D341Med (cell line): Measurements from ENCODE around the gene OPN1SW.

Experiments
- DNase-seq: peaks from one replicate; pipeline ENCODE4 v3.0.0; 2012; ENCODE audit warnings: low spot score

The OPN1SW gene, protein sequence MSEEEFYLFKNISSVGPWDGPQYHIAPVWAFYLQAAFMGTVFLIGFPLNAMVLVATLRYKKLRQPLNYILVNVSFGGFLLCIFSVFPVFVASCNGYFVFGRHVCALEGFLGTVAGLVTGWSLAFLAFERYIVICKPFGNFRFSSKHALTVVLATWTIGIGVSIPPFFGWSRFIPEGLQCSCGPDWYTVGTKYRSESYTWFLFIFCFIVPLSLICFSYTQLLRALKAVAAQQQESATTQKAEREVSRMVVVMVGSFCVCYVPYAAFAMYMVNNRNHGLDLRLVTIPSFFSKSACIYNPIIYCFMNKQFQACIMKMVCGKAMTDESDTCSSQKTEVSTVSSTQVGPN

DNA sequence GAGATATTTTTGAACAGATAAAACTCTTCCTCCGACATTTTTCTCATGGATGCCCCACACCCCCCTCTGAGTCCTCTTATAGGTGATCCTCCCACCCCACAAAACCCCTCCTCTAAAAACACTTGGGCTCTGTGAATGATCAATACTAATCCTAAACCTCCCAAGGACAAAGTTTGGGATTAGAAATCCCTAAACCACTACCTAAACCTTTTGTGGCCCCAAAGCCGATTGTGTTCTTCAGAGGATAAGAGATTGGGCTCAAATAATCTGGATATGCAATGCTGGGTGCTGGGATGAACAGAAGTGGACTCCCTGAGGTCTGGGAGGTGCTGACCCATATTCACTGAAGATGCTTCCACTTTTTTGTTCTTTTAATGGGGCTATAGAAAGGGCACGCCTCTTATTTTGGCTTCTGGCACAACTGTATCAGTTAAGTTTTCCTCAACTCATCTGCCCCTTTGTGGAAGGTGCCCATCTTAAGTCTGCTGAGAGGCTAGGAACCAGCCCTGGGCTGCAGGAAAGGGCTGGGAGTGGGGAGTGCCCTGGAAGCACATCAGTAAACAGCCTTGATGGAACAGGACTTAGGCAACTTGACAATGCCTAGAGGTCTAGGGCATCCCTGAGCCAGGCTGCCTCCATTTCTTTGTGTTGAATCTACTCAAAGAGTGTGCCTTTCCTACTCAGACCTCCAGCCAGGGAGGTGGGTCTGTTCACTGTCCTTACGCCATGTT is at the start of gene OPN1SW:
Gene OPN1SW (minus strand): TSS at position 51 of the 731 bp plus-strand sequence. CDS start 13 bp downstream, at position 38.
- no peak for DNase-seq

DNA sequence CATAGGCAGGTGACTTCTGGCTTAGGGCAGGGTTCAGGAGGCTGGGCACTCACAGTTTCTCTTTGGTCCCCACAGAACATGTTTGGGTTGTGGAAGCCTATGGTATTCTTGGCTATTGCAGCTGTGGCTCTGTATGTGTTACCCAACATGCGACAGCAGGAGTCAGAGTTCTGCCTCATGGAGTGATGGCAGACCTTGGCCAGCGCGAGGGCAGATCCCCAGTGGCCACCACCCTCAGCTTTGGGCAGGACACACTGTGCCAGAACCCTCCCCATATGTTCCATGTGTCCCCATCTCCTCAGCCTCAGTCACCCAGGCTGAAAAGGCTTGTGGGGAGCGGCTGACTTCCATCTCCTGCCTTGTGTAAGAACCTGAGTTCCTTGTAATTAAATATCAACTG is 46.1 kb upstream of the OPN1SW start:
- DNase-seq, result no peak

DNA sequence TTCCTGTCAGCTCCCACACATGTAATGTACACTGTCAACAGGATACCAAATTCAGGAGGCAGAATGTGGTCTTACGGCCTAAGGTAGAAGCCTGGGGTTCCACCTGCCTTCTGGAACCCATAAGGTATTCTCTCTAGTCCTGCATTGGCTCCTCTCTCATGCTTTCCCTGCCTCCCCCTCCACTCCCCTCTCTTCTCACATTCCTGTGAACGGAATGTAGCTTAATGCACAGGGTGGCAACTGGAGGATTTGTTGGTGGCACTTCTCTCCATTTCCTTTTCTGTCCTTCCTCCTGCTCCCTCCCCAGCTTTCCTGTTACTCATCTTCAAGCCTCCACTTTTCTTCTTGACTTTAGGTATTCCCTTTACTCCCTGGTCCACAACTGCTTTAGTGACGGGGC is 43.1 kb upstream of the OPN1SW start:
- no peak for DNase-seq

DNA sequence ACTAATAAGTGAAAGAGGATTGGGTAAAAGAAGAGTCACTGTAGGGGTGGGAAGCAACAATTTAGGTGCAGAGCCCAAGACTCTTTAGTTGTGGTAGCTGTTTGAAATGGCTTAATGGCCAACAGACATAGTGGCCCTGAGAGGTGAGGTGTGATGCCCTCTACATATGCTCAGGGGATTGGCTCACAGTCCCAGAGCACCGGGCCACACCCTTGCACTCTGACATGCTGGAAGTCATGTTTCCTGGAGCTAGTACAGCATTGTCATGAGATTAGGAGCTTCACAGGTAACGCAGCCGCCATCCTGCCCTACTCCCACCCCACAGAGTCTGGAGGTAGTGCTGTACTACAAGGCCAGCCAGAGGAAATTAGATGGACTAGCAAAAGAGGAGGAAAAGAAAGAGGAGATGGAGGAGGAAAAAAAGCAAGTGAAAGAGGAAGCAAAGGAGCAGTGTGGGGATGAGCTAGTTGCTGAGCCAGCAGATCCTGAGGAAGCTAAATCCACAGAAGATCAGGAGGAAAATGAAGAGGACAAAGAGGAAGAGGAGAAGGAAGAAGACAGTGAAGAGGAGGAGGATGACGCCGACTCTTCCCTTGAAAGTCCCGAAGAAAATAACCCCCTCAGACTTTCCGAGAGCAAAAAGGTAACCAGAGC is 39.8 kb upstream of the OPN1SW start:
- DNase-seq, result no peak

DNA sequence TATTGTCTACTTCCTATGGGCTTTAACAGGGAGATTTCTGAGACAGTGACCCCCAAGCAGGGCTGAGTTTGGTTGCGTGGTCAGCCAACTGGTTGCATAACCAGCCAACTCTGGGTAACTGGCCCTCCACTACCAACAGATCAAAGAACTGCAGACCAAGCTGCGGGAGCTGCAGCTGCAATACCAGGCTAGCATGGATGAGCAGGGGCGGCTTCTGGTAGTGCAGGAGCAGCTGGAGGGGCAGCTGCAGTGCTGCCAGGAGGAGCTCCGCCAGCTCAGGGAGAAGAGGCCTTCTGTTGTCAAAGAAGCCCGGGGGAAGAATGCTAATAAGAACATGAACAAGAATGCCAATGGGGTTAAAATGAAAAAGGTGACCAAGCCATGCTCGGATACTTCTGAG is 38.9 kb upstream of the OPN1SW start:
- no peak for DNase-seq

DNA sequence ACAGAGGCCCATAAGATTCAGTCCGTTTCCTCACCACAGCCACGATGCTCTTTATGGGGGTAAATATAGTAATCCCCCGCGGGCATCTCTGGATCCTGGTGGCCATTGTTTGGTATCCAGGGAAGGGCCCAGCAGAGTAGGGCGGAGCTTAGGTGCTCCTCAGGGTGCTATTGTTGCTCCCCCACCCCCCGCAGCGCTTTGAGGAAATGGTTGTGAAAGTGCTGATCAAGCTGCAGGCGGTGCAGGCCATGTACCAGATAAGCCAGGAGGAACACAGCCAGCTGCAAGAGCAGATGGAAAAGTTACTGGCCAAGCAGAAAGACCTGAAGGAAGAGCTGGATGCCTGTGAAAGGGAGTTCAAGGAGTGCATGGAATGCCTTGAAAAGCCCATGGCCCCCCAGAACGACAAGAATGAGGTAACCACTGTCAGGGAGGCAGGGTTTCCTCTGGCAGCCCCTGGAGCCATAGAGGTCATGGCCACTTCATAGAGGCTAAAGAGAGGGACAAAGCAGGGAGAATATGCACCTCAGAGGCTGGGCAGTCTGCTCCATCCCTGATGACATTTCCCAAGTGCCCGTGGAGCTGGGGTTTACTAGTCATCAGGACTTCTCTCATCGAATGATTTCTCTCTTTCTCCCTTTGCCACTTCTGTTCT is 37.0 kb upstream of the OPN1SW start:
- no peak for DNase-seq

DNA sequence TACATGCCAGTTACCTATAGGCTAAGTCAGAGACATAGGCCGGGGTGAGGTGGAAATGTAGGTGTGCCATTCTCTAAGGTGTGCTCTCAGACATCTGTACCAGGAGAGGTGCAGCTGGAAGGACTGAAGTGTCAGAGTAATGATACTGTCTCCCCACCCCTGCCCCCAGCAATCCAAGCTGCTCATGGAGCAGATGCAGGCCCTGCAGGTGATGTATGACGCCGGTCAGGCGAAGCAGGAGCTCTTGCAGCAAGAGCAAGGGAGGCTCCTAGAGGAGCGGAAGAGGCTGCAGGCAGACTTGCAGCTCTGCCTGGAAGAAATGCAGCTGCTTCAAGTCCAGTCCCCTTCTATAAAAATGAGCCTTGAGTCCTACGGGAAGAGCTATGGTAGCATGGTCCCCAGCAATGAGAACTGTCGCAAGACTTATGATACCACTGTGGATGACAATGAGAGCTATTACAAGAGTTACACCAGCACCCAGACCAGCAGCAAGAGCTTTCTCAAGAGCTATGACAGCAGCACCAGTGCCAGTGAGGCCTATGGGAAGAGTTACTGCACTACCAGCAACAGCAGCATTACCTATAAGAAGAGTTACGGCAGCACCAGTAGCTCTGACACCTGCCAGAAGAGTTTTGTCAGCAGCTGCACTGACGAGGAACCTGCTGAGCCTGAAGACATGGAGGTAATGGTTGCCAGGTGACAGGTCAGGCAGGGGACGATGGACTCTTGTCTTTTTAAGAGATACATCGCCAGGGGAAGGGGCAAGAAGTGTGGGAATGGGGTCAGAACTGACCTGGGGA is 36.2 kb upstream of the OPN1SW start:
- no peak for DNase-seq

DNA sequence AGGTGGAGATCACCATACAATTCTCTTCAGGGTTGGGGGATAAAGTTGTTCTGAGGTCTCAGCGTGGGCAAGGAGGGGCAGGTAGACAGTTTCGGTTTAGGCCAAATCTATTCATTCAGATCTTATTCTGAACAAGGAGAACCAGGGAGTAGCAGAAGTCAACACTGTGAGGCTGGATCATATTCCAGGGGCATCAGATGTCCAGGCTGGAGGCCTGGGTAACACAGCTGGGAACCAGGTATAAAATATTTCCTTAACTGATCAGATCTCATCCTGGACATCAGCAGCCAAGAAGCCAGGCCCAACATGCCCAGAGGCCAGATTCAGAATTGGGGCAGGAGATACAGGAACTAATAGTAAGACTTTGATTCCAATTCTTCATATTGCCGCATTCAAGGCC is 35.4 kb upstream of the OPN1SW start:
- no peak for DNase-seq

DNA sequence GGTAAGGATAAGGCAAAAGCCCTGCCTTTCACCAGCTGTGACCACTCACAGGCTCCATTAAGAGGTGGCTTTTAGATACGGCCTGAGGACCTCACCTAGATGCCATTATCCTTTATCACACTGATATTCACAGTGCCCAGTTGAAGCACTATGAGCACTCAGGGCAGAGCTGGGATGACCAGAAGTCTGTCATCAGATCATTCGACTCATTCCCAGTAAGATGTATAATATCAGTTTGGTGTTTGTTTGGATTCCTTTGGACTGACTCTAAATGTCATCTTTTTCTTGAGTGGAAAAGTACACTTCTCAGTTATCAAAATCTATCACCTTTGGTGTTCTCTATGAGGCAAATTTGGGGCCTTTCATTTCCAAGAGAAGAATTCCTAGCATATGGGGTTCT is 34.9 kb upstream of the OPN1SW start:
- no peak for DNase-seq

DNA sequence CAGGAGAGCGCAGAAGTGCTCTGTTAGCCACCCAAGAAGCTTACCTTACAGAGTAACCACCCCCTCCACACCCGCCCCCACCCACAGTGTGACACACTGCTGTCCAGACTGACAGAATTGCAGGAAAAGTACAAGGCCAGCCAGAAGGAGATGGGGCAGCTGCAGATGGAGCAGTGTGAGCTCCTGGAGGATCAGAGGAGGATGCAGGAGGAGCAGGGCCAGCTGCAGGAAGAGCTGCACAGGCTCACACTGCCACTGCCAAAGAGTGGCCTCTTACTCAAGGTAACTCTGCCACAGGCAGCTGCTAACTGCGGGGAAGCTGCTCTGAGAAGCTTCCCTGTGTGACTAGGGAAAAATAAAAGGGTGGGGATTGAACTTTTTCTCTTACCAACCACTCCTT is 33.8 kb upstream of the OPN1SW start:
- no peak for DNase-seq

DNA sequence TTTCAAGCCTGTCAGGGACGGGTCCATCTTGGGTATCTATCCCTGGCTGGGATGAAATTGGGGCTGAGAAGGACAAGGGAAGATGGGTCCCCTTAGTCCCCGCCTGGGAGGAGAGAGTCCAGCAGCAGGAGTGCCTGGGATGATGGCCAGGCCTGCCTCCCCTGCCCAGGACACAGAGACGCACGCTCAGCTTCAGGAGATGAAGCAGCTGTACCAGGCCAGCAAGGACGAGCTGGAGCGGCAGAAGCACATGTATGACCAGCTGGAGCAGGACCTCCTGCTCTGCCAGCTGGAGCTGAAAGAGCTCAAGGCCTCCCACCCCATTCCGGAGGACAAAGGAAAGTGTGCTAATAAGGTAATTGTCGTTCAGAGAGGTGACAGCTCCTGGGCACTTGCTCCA is 31.6 kb upstream of the OPN1SW start:
- DNase-seq, result no peak

DNA sequence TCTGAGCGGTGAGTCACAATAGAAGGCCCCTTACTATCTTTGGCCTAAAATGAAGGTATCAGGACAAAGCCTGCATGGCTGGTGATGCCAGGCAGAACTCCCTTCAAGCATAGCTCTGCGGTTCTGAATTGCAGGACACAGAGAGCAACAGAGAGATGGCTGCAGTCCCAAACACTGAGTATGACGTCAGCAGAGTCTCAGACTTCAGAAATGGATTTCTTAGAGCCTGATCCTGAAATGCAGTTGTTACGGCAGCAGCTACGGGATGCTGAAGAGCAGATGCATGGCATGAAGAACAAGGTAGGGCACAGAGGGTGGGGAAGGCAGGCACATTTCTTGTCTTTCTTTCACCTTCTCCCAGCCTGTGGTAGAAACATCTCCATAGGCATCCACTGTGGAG is 29.6 kb upstream of the OPN1SW start:
- DNase-seq, result no peak

DNA sequence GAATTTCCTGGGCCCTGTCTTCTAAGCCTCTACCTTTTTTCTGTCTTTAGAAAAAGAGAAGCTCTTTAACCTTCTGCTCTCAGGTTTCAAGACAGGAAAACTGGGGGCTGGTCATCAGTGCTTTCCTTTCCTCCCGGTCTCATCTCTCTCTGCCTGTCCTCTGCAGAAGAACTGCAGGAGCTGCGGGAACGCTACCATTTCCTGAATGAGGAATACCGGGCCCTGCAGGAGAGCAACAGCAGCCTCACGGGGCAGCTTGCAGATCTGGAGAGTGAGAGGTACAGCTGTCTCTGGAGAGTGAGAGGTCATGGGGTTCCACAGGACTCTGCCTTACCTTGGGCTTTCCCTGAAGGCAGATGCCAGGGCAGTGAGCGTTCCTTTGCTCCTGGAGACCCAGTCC is 28.9 kb upstream of the OPN1SW start:
- no peak for DNase-seq

DNA sequence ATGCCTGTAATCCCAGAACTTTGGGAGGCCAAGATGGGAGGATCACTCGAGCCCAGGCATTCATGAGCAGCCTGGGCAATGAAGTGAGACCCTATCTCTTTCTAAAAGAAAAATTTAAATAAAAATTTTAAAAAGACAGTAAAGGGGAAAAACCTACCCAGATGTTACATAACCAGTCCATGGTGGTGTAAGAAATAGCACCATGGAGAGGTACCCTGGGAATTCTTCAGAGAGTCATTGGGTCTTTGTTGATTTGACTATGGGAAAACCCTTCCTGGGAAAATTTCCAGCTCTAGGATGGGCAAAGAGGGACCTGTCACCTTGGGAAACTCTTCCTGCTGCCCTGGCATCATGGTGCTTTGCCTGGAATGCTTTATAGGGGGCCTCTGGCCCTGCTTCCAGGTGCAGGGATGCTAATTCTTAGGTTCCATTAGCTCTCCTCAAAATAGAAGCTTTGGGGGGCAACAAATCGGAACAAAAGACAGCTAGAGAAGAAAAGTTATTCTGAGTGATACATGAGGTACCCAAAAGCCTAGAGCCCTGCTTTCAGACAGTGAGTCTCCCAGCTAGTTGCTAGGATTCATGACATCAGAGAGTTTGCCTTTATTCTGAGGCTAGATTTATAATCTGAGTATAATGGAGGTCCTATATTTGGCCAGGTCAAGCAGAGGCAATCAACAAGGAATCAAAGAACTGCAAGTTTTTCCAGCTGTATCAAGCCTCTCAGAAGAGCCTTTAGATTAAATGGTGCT is 26.2 kb upstream of the OPN1SW start:
- no peak for DNase-seq

DNA sequence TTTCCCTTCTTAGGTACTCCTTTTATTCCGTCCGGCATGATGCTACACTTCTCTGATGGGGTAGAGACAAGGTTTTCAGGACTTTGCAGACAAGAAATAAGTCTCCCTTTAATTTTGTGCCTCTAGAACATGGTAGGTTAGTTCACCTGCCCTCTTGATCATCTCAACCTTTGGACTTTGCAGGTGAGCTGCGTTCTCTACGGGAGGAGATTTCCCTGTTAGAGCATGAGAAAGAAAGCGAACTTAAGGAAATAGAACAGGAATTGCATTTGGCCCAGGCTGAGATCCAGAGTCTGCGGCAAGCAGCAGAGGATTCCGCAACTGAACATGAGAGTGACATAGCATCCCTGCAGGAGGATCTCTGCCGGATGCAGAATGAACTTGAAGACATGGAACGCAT is 25.4 kb upstream of the OPN1SW start:
- DNase-seq, result no peak

DNA sequence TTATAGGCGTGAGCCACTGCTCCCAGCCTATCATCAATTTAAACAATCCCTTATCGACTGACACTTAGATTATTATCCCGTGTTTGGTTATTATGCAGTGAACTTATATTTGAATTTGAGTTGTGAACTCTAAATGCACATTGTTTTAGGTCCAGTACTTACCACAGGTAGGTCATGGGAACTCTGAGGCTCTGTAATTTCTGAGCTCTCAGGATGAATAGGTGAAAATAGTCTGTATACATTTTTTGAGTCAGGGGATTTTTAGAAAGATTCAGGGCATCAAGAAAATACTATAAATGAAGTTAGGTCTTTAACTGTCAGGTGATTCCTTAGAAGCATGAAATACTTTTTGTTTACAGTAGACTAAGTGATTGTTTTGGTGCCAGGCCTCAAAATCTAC is 25.0 kb upstream of the OPN1SW start:
- DNase-seq, result no peak

DNA sequence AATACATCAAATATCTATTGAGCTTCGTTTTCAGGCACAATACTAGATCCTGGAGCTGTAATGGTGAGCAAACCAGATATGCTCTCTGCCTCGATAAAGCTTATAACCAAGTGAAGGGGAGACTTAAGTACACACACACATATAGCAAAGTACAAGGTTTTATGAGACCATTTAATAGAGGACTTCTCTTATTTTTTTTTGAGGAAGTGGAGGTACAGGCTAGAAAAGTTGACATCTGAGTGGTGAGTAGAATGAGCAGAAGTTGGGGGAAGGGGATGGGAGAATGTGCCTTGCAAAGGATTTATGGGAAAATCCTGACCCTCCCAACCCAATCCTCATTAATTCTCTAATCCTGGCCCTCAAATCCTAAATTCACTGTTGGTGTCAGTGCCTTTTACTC is 23.9 kb upstream of the OPN1SW start:
- no peak for DNase-seq

DNA sequence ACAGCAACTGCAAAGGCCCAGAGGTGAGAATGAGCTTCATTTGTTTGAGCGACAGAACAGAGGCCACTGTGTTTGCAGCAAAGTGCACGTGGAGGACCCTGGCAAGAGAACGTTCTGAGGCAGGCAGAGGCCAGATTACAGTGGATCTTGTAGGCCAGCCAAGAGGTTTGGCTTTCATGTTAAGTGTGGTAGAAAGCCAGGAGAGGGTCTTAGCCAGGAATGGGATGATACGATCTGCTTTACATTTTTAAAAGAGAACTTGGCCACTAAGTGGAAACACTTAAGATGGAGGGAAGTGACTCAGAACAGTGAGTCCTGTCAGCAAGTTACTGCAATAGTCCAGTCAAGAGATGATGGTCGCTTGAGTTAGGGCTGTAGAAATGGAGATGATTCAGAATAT is 20.7 kb upstream of the OPN1SW start:
- DNase-seq, result no peak

DNA sequence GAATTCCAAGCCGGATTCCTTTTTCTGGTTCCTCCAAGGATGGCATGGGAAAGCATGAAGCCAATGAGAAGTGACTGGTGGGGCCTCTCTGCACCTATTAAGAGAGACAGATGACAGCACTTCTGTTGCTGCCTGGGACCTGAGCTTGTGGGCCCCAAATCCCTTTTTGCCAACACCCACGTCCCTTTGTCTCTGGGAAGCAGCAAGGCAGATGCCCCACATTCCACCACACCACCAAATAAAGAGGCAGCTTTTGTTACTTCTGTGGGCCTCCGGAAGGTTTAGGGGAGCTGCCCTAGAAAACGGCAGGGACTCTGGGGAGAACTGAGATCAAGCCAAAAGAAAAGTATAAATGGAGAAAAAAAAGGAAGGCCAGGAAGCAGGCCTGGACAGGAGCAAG is 19.5 kb upstream of the OPN1SW start:
- no peak for DNase-seq

DNA sequence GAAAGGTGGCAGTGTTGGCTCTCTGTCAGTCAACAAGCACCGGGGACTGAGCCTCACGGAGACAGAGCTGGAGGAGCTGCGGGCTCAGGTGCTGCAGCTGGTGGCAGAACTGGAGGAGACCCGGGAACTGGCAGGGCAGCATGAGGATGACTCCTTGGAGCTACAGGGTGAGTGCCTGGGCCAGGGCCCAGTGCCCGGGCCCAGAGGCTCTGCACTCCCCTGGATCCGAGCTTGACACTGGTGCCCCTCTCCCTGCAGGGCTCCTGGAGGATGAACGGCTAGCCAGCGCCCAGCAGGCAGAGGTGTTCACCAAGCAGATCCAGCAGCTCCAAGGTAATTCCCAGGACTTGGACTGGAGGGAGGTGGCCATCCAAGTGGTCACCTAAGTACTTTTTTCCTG is 18.8 kb upstream of the OPN1SW start:
- DNase-seq, result no peak

DNA sequence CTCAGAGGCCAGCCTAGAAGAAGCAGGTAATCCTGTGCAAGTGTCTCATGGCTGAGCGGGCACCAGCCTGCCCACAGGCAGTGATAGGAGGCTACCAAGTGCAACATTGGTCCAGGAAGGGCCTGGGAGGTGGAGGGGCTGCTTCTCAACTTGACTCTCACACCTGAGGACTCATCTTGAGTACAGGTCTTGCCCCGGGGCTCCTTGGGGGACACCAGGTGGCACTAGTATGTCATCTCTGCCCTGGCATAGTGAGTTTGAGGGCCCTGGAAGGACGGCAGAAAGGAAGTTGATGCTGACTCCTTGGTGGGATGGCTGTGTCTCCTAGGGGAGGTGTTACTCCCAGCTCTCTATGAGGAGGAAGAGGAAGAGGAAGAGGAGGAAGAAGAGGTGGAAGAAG is 18.4 kb upstream of the OPN1SW start:
- no peak for DNase-seq
